ENCODE measurements around the gene DDX59. TPM values are rescaled to one million over a fixed set of nuclear protein-coding genes. Genes with fewer than 3 reads are reported as not detected.

DDX59 gene
- total RNA-seq (10 to 100 TPM; 13.5 to 16.7 (median 14.5) TPM), polyA plus RNA-seq (10 to 100 TPM in 1 of 2 donors, 1 to 10 TPM in 1; 8.4 to 20.5 TPM)
- long read RNA-seq, donor 1, transcript DDX59-201 (8 exons, 2,289 nt), result major isoform, 22 of 33 reads
- long read RNA-seq, donor 1, partial matches to known transcripts, result 4 of 33 reads
- long read RNA-seq, donor 1, other reads (novel, unspliced or antisense), result 6 of 33 reads
- long read RNA-seq, donor 2, transcript DDX59-201 (8 exons, 2,289 nt), result major isoform, 21 of 35 reads
- long read RNA-seq, donor 2, partial matches to known transcripts, result 9 of 35 reads
- long read RNA-seq, donor 2, other reads (novel, unspliced or antisense), result 5 of 35 reads
- long read RNA-seq, donor 3, transcript DDX59-201 (8 exons, 2,289 nt), result major isoform, 23 of 46 reads
- long read RNA-seq, donor 3, partial matches to known transcripts, result 18 of 46 reads
- long read RNA-seq, donor 3, other reads (novel, unspliced or antisense), result 5 of 46 reads

- peak in 1 of 9 donors; percentile 12 for TF ChIP-seq CTCF (IDR thresholded peaks at IDR 0.05)
- no peaks in the 10 kb centered on the region for H3K9me3 ChIP-seq
- ATAC-seq, result peak; percentile 93 to 98 (median 96)
- peaks cover 0 to 19% (median 0%) of the 10 kb centered on the region in 9 donors for H3K36me3 ChIP-seq
- H3K4me3 ChIP-seq, result peak within 1 kb of the TSS; percentile 71 to 98 (median 88)
- peak; percentile 95 to 97 for DNase-seq
- H3K27me3 ChIP-seq, result no peaks in the 10 kb centered on the region
- peak within 1 kb of the TSS; percentile 98 to 100 (median 100) for H3K27ac ChIP-seq
- 0% methylated on average over 71 to 90 of the region's 91 CpGs for WGBS, 2 donors
- H3K4me1 ChIP-seq, result peaks cover 4 to 49% (median 28%) of the 10 kb centered on the region in 9 donors
- intact Hi-C loops (cut with DNase I), result loop anchor here in 9 of 10 donors (1.0 to 10.0 kb wide), 9 partner anchors 47 to 135 kb away; partner anchors contain the start of genes CAMSAP2 (in 8 of the 9) and KIF14 (in 2 of the 9)
These were observed at the start of gene DDX59 for GRCh38 chr1:200669314-200670241. Gene DDX59 (minus strand): TSS chr1:200669907. CDS start chr1:200666740, 3,167 bp downstream.

- Histone ChIP-seq H3K36me3 (no peaks in the 10 kb centered on the region), H3K4me3 (no peak overlapping the region), H3K27me3 (peaks cover 0 to 4% (median 0%) of the 10 kb centered on the region in 7 donors), H3K27ac (no peak overlapping the region), H3K9me3 (no peaks in the 10 kb centered on the region), H3K4me1 (no peaks in the 10 kb centered on the region)
- intact Hi-C loops (cut with DNase I), result no loop called here
- 85 to 87% methylated on average over 2 of the region's 2 CpGs for WGBS, 2 donors
- ATAC-seq, result no peak
- TF ChIP-seq CTCF (IDR thresholded peaks at IDR 0.05), result no peak
- no peak for DNase-seq
These were observed 44.9 kb upstream of the DDX59 start for GRCh38 chr1:200714504-200715187.

GRCh38 chr1:200710166-200710565 is 40.5 kb upstream of the DDX59 start:
- TF ChIP-seq CTCF (IDR thresholded peaks at IDR 0.05), result no peak
- no peak overlapping the region for H3K27ac ChIP-seq
- intact Hi-C loops (cut with DNase I), result no loop called here
- H3K4me1 ChIP-seq, result no peaks in the 10 kb centered on the region
- H3K27me3 ChIP-seq, result no peaks in the 10 kb centered on the region
- ATAC-seq, result no peak
- no peak for DNase-seq
- H3K36me3 ChIP-seq, result no peaks in the 10 kb centered on the region
- H3K4me3 ChIP-seq, result no peak overlapping the region
- no peaks in the 10 kb centered on the region for H3K9me3 ChIP-seq
- 79 to 80% methylated on average over 2 of the region's 2 CpGs for WGBS, 2 donors
